ENCODE data around the gene SCYL2. TPM values are rescaled to one million over a fixed set of nuclear protein-coding genes. Genes with fewer than 3 reads are reported as not detected.

SCYL2 gene
- total RNA-seq, 1 experiment from 2014 or later = 41.4 TPM

DNA sequence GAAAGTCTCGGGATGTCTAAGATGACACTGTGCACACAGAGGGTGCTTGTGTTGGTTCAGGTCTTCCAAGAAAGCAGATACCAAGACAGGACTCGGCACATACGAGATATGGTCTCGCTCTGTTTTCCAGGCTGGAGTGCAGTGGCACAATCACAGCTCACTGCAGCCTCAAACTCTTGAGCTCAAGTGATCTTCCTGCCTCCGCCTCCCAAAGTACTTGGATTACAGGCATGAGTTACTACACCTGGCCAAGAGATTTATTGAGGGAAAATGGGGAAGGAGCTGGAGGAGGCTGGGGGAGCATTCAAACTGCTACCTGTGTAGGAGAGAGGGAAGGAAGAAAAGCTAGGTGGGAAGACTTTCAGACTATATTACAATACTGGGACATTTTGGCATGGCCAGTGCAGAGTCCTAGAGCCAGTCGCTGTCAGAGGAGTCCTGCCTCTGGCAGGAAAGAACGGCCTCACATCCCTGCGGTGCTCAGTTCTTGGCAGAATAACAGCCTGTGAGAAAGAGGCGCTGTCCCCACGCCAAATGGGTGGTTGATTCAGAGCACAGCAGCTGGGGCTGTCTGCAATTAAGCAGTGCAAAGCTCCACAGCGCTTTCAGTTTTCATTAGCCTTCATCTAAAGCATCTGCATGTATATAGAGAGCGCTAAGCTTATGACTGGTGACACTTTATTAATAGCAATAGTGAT, 108.2 kb downstream of the SCYL2 start:
- H3K79me1 ChIP-seq (ENCODE audit: insufficient read depth, low read depth, low read length, poor library complexity, severe bottlenecking) = no peaks in the 10 kb centered on the region
- no peak overlapping the region for H4K5ac ChIP-seq (ENCODE audit: insufficient read length, low read depth, low read length)
- H3K36me3 Mint-ChIP-seq (ENCODE audit: insufficient read depth in 1 of 3, low read depth in 3 of 3) = no peaks in the 10 kb centered on the region
- H3K4me2 ChIP-seq (ENCODE audit: insufficient read depth, insufficient read length, low read length) = no peak overlapping the region
- H3K27ac Mint-ChIP-seq = peak overlapping the region in 1 of 3 experiments; percentile 72; a peak in 3 of 7 replicates
- H3K27me3 Mint-ChIP-seq (ENCODE audit: low read depth) = peaks cover 19% of the 10 kb centered on the region
- no peak overlapping the region for H3K23ac ChIP-seq (ENCODE audit: insufficient read length, low read depth, low read length)
- no peak overlapping the region for H3K27ac ChIP-seq (ENCODE audit: insufficient read length, low read depth, low read length)
- no peak overlapping the region for H3K9ac ChIP-seq (ENCODE audit: extremely low read depth, insufficient read length, low read length)
- no peaks in the 10 kb centered on the region for H3K23me2 ChIP-seq (ENCODE audit: insufficient read length, low read depth, low read length, poor library complexity, severe bottlenecking)
- no peak overlapping the region for H3K18ac ChIP-seq (ENCODE audit: insufficient read length, low read depth, low read length)
- H2AK5ac ChIP-seq (ENCODE audit: insufficient read length, low read length) = no peak overlapping the region
- no CpG with 5 or more reads among the region's 12 CpGs for WGBS (ENCODE audit: extremely low coverage, insufficient read length, low lambda C conversion rate)
- no peak overlapping the region for H2BK12ac ChIP-seq (ENCODE audit: insufficient read length, low read depth, low read length)
- peaks cover 38 to 43% of the 10 kb centered on the region in 2 experiments for H3K4me1 Mint-ChIP-seq
- H3K4ac ChIP-seq (ENCODE audit: low read depth, low read length) = no peak overlapping the region
- H2BK20ac ChIP-seq (ENCODE audit: low read depth, low read length, poor library complexity, severe bottlenecking) = no peak overlapping the region
- DNase-seq = no peak
- H3K14ac ChIP-seq (ENCODE audit: insufficient read depth, low read length) = no peak overlapping the region
- H2BK5ac ChIP-seq (ENCODE audit: insufficient read length, low read length) = no peak overlapping the region
- no peaks in the 10 kb centered on the region for H4K20me1 ChIP-seq (ENCODE audit: control insufficient read depth, insufficient read depth, insufficient read length)
- no peak overlapping the region for H3K4me3 Mint-ChIP-seq
- H4K8ac ChIP-seq (replicated peaks; ENCODE audit: insufficient read length, low read depth, low read length) = no peak overlapping the region
- no peaks in the 10 kb centered on the region for H3K9me3 ChIP-seq (ENCODE audit: control insufficient read depth, low read depth, low read length)
- H2BK15ac ChIP-seq (ENCODE audit: low read depth, low read length) = no peak overlapping the region
- H4K91ac ChIP-seq (ENCODE audit: insufficient read length, low read depth, low read length) = no peak overlapping the region
- peaks cover 9% of the 10 kb centered on the region for H3K4me1 ChIP-seq (ENCODE audit: insufficient read depth, low read length)
- no peaks in the 10 kb centered on the region for H3K9me3 Mint-ChIP-seq
- H3K79me2 ChIP-seq (ENCODE audit: insufficient read depth, low read length) = no peaks in the 10 kb centered on the region
- no peak overlapping the region for H3T11ph ChIP-seq (ENCODE audit: low read length)
- H3K56ac ChIP-seq (ENCODE audit: insufficient read length, low read depth, low read length) = no peak overlapping the region
- TF ChIP-seq, protein P1, sequence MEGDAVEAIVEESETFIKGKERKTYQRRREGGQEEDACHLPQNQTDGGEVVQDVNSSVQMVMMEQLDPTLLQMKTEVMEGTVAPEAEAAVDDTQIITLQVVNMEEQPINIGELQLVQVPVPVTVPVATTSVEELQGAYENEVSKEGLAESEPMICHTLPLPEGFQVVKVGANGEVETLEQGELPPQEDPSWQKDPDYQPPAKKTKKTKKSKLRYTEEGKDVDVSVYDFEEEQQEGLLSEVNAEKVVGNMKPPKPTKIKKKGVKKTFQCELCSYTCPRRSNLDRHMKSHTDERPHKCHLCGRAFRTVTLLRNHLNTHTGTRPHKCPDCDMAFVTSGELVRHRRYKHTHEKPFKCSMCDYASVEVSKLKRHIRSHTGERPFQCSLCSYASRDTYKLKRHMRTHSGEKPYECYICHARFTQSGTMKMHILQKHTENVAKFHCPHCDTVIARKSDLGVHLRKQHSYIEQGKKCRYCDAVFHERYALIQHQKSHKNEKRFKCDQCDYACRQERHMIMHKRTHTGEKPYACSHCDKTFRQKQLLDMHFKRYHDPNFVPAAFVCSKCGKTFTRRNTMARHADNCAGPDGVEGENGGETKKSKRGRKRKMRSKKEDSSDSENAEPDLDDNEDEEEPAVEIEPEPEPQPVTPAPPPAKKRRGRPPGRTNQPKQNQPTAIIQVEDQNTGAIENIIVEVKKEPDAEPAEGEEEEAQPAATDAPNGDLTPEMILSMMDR (conservative IDR thresholded peaks at IDR 0.05) = no peak
- no peaks in the 10 kb centered on the region for H3K27me3 ChIP-seq (ENCODE audit: insufficient read depth, low read length)
- H2BK120ac ChIP-seq (ENCODE audit: low read depth, low read length, poor library complexity, severe bottlenecking) = no peak overlapping the region
- H2AFZ ChIP-seq (ENCODE audit: low read length) = no peak overlapping the region

All from H9 (cell line).